GM10266 (cell line): ENCODE results near the gene ZNF862.

Source experiments
- DNase-seq: peaks from one replicate; pipeline ENCODE4 v3.0.0; 2012; ENCODE audit errors: extremely low spot score
- CTCF ChIP-seq: IDR thresholded peaks from 2 replicates; pipeline ENCODE4 v1.5.1; 2012; ENCODE audit warnings: mild to moderate bottlenecking, low read depth; ENCODE audit not compliant: control insufficient read depth, insufficient read depth; ENCODE audit errors: missing control alignments

ZNF862 gene

GRCh38 chr7:149855361-149856305 is 17.5 kb downstream of the ZNF862 start:
- TF ChIP-seq CTCF = no peak
- DNase-seq = no peak

- DNase-seq = no peak
These were observed 18.4 kb downstream of the ZNF862 start for GRCh38 chr7:149856583-149856982.

GRCh38 chr7:149859369-149859768 is 21.2 kb downstream of the ZNF862 start:
- TF ChIP-seq CTCF = no peak
- DNase-seq = no peak

More at GRCh38 chr7:149856583-149856982, 18.4 kb downstream of the ZNF862 start:
- no peak for TF ChIP-seq CTCF

DNA sequence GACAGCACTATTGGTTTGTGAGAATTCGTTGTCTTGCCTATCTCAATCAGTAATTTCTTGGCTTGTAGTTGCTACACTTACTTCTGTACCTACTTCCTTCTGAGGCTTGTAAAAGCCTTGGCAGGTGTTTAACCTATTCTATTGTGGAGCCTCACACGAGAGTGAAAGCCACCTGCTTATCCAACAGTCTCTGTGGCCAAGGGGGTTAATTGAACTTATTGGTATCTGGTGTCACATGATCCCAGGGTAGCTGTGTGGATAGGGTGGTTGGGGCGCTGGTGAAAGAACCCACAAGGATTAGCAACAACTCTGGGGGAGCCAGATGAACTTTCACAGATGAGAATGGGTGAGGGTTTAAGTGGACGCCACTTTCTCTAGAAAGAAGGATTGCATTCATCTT is 21.7 kb downstream of the ZNF862 start:
- no peak for TF ChIP-seq CTCF
- no peak for DNase-seq

DNA sequence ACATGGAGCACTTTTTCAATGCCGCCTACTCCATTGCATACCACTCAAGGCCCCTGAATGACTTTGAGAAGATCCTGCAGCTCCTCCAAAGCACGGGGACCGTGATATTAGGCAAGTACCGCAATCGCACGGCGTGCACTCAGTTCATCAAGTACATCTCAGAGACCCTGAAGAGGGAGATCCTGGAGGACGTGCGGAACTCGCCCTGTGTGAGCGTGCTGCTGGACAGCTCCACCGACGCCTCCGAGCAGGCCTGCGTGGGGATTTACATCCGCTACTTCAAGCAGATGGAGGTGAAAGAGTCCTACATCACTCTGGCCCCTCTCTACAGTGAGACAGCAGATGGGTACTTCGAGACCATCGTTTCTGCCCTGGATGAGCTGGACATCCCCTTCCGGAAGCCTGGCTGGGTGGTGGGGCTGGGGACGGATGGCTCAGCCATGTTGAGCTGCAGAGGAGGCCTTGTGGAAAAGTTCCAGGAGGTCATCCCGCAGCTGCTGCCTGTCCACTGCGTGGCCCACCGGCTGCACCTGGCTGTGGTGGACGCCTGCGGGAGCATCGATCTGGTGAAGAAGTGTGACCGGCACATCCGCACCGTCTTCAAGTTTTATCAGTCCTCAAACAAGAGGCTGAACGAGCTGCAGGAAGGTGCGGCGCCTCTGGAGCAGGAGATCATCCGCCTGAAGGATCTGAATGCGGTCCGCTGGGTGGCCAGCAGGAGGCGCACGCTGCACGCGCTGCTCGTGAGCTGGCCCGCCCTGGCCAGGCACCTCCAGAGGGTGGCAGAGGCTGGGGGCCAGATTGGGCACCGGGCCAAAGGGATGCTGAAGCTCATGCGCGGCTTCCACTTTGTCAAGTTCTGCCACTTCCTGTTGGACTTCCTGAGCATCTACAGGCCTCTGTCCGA is 22.9 kb downstream of the ZNF862 start:
- no peak for DNase-seq
- TF ChIP-seq CTCF = peak; percentile 15

- DNase-seq = no peak
- no peak for TF ChIP-seq CTCF
These were observed 23.5 kb downstream of the ZNF862 start for GRCh38 chr7:149861728-149862045.
